Activated T-helper 1 cell treated with anti-CD3 and anti-CD28 coated beads, Interleukin-12 subunit alpha, Interleukin-12 subunit beta, Interleukin-2, Interleukin-4 antibody, amounts not matched to agents 30 ng/mL and 10 ng/mL and 1 ng/mL, durations not matched to agents 14 hours and 24 hours and 36 hours (primary cell): ENCODE measurements around the gene PLXNA1. TPM values are rescaled to one million over a fixed set of nuclear protein-coding genes. Genes with fewer than 3 reads are reported as not detected.

Source experiments
- DNase-seq: peaks from one replicate; pipeline ENCODE4 v3.0.0; 2021; ENCODE audit warnings: low spot score
- H3K27ac Mint-ChIP-seq: one replicate; pipeline ENCODE4 v1.8.0; 2021; ENCODE audit warnings: mild to moderate bottlenecking, mixed read lengths
- H3K27me3 Mint-ChIP-seq: one replicate; pipeline ENCODE4 v1.8.0; 2022; ENCODE audit warnings: mild to moderate bottlenecking, moderate library complexity, mixed read lengths; ENCODE audit not compliant: insufficient read depth
- H3K36me3 Mint-ChIP-seq: one replicate; pipeline ENCODE4 v1.8.0; 2021; ENCODE audit warnings: low read depth, mixed read lengths
- H3K4me1 Mint-ChIP-seq: one replicate; pipeline ENCODE4 v1.8.0; 2021; ENCODE audit warnings: low read depth, mixed read lengths
- H3K4me3 Mint-ChIP-seq: one replicate; pipeline ENCODE4 v1.8.0; 2021; ENCODE audit warnings: mild to moderate bottlenecking, moderate library complexity, mixed read lengths
- H3K9me3 Mint-ChIP-seq: one replicate; pipeline ENCODE4 v1.8.0; 2021; ENCODE audit warnings: mixed read lengths
- intact Hi-C: fragments of 100-400 bp; cut with micrococcal nuclease; formaldehyde crosslinking; loops from one replicate; pipeline ENCODE4 v1.15.1; 2024
- total RNA-seq: library from RNA; stranded (reverse); gene quantifications from 2 replicates; pipeline ENCODE4 v1.2.3, GENCODE V29; 2022

Gene PLXNA1
- total RNA-seq, 1 donor from 2014 or later, result 22.1 TPM

GRCh38 chr3:126956866-126957650 lies 25.9 kb upstream of the PLXNA1 start:
- Mint-ChIP-seq H3K36me3 (no peaks in the 10 kb centered on the region), H3K4me1 (no peaks in the 10 kb centered on the region), H3K27ac (no peak overlapping the region), H3K4me3 (no peak overlapping the region), H3K27me3 (no peaks in the 10 kb centered on the region), H3K9me3 (no peaks in the 10 kb centered on the region)
- no peak for DNase-seq
- intact Hi-C loops, result no loop called here

- intact Hi-C loops, result no loop called here
- no peaks in the 10 kb centered on the region for H3K36me3 Mint-ChIP-seq
- DNase-seq, result no peak
- no peaks in the 10 kb centered on the region for H3K4me1 Mint-ChIP-seq
- no peaks in the 10 kb centered on the region for H3K9me3 Mint-ChIP-seq
- H3K27me3 Mint-ChIP-seq, result no peaks in the 10 kb centered on the region
- H3K27ac Mint-ChIP-seq, result no peak overlapping the region
- H3K4me3 Mint-ChIP-seq, result no peak overlapping the region
These were observed 24.9 kb upstream of the PLXNA1 start for GRCh38 chr3:126957776-126958637.

GRCh38 chr3:126958638-126959085 lies 24.3 kb upstream of the PLXNA1 start:
- no peaks in the 10 kb centered on the region for H3K36me3 Mint-ChIP-seq
- H3K27ac Mint-ChIP-seq, result no peak overlapping the region
- H3K4me3 Mint-ChIP-seq, result no peak overlapping the region
- no peaks in the 10 kb centered on the region for H3K27me3 Mint-ChIP-seq
- intact Hi-C loops, result no loop called here
- H3K9me3 Mint-ChIP-seq, result no peaks in the 10 kb centered on the region
- H3K4me1 Mint-ChIP-seq, result no peaks in the 10 kb centered on the region
- DNase-seq, result no peak

- no peak for DNase-seq
- intact Hi-C loops, result no loop called here
- no peaks in the 10 kb centered on the region for H3K36me3 Mint-ChIP-seq
- H3K4me1 Mint-ChIP-seq, result no peaks in the 10 kb centered on the region
- H3K9me3 Mint-ChIP-seq, result no peaks in the 10 kb centered on the region
- H3K27me3 Mint-ChIP-seq, result no peaks in the 10 kb centered on the region
- no peak overlapping the region for H3K4me3 Mint-ChIP-seq
- no peak overlapping the region for H3K27ac Mint-ChIP-seq
These were observed 23.6 kb upstream of the PLXNA1 start for GRCh38 chr3:126959136-126959920.

GRCh38 chr3:126959921-126960603 lies 22.9 kb upstream of the PLXNA1 start:
- H3K4me3 Mint-ChIP-seq, result no peak overlapping the region
- intact Hi-C loops, result no loop called here
- H3K9me3 Mint-ChIP-seq, result no peaks in the 10 kb centered on the region
- H3K27ac Mint-ChIP-seq, result no peak overlapping the region
- no peaks in the 10 kb centered on the region for H3K27me3 Mint-ChIP-seq
- DNase-seq, result no peak
- H3K36me3 Mint-ChIP-seq, result no peaks in the 10 kb centered on the region
- no peaks in the 10 kb centered on the region for H3K4me1 Mint-ChIP-seq

- H3K36me3 Mint-ChIP-seq, result no peaks in the 10 kb centered on the region
These were observed 22.3 kb upstream of the PLXNA1 start for GRCh38 chr3:126960604-126960995.

GRCh38 chr3:126961191-126961790 lies 21.6 kb upstream of the PLXNA1 start:
- DNase-seq, result no peak

More at GRCh38 chr3:126960604-126960995, 22.3 kb upstream of the PLXNA1 start:
- DNase-seq, result no peak
- Mint-ChIP-seq H3K27ac (no peak overlapping the region), H3K27me3 (no peaks in the 10 kb centered on the region), H3K4me1 (no peaks in the 10 kb centered on the region), H3K4me3 (no peak overlapping the region), H3K9me3 (no peaks in the 10 kb centered on the region)
- intact Hi-C loops, result no loop called here

GRCh38 chr3:126961791-126962461 lies 21.0 kb upstream of the PLXNA1 start:
- Mint-ChIP-seq H3K4me1 (no peaks in the 10 kb centered on the region), H3K27me3 (no peaks in the 10 kb centered on the region), H3K36me3 (no peaks in the 10 kb centered on the region), H3K9me3 (no peaks in the 10 kb centered on the region), H3K4me3 (no peak overlapping the region), H3K27ac (no peak overlapping the region)
- no peak for DNase-seq
- intact Hi-C loops, result no loop called here

More at GRCh38 chr3:126961191-126961790, 21.6 kb upstream of the PLXNA1 start:
- no peaks in the 10 kb centered on the region for H3K4me1 Mint-ChIP-seq
- no peak overlapping the region for H3K4me3 Mint-ChIP-seq
- H3K27ac Mint-ChIP-seq, result no peak overlapping the region
- no peaks in the 10 kb centered on the region for H3K36me3 Mint-ChIP-seq
- no peaks in the 10 kb centered on the region for H3K27me3 Mint-ChIP-seq
- intact Hi-C loops, result no loop called here
- no peaks in the 10 kb centered on the region for H3K9me3 Mint-ChIP-seq

- Mint-ChIP-seq H3K27me3 (no peaks in the 10 kb centered on the region), H3K9me3 (no peaks in the 10 kb centered on the region), H3K36me3 (no peaks in the 10 kb centered on the region), H3K4me3 (no peak overlapping the region), H3K4me1 (no peaks in the 10 kb centered on the region), H3K27ac (no peak overlapping the region)
- DNase-seq, result no peak
- intact Hi-C loops, result no loop called here
These were observed 20.2 kb upstream of the PLXNA1 start for GRCh38 chr3:126962756-126963155.

- Mint-ChIP-seq H3K9me3 (no peaks in the 10 kb centered on the region), H3K4me1 (no peaks in the 10 kb centered on the region)
These were observed 19.4 kb upstream of the PLXNA1 start for GRCh38 chr3:126963261-126964190.

GRCh38 chr3:126964261-126964660 lies 18.7 kb upstream of the PLXNA1 start:
- Mint-ChIP-seq H3K4me3 (no peak overlapping the region), H3K36me3 (no peaks in the 10 kb centered on the region), H3K4me1 (no peaks in the 10 kb centered on the region), H3K27ac (no peak overlapping the region), H3K9me3 (no peaks in the 10 kb centered on the region), H3K27me3 (peaks cover 1% of the 10 kb centered on the region)
- DNase-seq, result no peak
- intact Hi-C loops, result no loop called here

More at GRCh38 chr3:126963261-126964190, 19.4 kb upstream of the PLXNA1 start:
- no peaks in the 10 kb centered on the region for H3K36me3 Mint-ChIP-seq
- no peak overlapping the region for H3K4me3 Mint-ChIP-seq
- no peaks in the 10 kb centered on the region for H3K27me3 Mint-ChIP-seq
- DNase-seq, result no peak
- intact Hi-C loops, result no loop called here
- no peak overlapping the region for H3K27ac Mint-ChIP-seq
